Right renal cortex interstitium (tissue), 3 donors: Measurements from ENCODE around the gene SHTN1. TPM values are rescaled to one million over a fixed set of nuclear protein-coding genes. Genes with fewer than 3 reads are reported as not detected.
A peak's percentile ranks its signal among the peaks of the same experiment; 100 is the strongest.

ENCODE experiments used
- DNase-seq, 3 donors: peaks; one replicate each; pipeline ENCODE4 v3.0.0-alpha.2; 2013; ENCODE audit warnings: low read depth in 3 of 3, low spot score in 2 of 3
- polyA plus RNA-seq, 3 donors: library from polyadenylated mRNA; unstranded; fragments of 120-200 nt; gene quantifications; one replicate each; pipeline ENCODE4 v1.2.1, GENCODE V29; 2013; ENCODE audit not compliant: insufficient read length in 3 of 3

SHTN1 gene
- polyA plus RNA-seq, 3 donors, result 22.0 to 26.4 (median 23.8) TPM

- no peak for DNase-seq
These were observed 127.6 kb downstream of the SHTN1 start for GRCh38 chr10:116877391-116877790.

DNA sequence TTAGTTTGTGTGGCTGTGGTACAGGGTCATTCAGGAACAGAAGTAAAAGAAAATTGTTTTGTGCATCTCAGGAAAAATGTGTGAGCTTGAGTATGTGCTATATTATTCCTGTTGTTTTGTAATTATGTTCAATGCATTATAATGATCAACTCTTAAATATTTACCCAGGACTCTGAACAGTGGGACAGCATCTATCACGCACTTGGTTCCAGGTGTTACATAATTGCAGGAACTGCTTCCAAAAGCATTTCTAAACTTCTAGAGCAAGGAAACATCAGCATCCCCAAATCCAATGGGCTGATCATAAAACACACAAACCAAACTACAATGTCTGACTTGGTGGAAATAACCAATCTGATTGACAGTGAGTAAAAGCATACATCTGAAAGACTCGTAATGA, 129.1 kb downstream of the SHTN1 start:
- no peak for DNase-seq

DNA sequence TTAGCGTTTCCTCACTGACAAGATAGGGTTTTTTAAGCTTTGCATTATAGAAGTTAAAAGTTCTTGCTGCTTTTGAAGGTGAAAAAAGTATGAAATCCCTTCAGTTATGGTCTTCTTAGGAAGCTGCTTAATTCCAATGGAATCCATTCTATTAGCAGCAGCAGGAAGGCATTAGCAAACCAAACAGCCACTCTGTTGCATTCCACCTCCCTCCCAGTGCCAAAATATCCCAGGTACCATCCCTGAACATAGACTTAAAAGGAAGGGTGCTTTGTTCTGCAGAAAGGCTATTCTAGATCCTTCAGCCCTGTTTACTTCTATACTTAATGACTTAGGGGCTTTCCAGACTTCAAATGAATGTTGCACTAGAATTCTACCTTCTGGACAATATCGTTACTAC, 131.9 kb downstream of the SHTN1 start:
- no peak for DNase-seq

- no peak for DNase-seq
These were observed 134.0 kb downstream of the SHTN1 start for GRCh38 chr10:116870949-116871348.

DNA sequence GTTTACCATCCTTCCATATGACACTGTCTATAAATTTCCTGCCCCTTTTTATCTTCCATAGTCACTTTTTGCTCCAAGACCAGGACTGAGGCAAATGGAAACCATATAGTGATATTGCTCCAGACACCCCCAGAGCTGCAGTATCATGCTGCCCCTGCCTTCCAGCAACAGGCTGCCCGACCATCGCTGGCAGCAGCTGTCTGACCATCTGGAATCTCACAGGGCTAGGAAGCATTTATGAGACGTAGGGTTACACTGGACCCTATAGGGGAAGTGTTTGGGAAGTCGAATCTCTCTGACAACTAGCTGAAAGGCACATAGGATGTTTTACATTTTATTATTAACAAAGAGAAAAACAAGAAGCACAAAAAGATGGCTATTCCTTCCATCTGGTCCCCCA, 136.3 kb downstream of the SHTN1 start:
- DNase-seq, result no peak

DNA sequence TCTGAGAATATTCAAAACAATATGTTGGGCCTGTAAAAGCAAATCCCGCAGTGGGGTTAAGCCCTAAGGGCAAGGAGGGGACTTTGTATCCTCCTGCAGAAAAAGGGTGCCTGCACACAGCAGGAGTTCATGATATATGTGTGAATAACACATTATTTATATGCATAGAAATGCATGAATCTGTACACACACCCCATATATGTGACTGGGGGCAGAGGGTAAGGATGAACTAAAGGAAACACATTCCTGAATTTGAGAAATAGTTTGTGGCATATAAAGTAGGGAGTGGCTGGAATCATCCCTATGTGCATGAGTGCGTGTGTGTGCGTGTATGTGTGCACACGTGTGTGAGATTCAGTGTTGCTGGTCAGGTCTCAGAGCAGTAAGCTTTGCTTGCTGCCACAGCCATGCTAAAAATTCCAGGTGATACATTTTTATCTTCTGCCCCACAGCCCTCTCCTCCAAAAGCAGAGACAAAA, 136.8 kb downstream of the SHTN1 start:
- DNase-seq, result no peak

DNA sequence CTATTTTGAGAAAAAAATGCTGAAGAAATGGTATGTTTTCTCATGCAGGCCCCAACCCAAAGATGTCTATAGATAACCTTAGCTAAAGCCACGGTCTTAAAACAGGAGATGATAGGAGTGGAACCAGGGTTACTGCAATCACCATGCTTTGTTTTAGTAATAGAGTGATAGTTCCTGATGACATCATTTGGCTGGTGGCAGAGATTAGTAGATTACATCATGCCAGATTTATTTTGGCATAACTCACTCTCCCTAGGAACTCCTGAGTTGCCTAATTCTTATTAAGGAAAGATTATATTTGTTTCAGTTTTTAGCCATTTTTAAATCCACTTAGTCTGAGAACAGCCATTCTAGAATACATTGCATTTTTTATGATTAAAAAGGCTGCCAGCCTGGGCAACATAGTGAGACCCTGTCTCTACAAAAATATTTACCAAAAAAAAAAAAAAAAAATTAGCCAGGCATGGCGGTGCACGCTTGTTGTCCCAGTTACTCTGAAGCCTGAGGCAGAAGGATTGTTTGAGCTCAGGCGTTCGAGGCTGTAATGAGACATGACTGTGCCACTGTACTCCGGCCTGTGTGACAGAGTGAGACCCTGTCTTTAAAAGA, 137.9 kb downstream of the SHTN1 start:
- DNase-seq, result no peak

- no peak for DNase-seq
These were observed 138.9 kb downstream of the SHTN1 start for GRCh38 chr10:116866066-116866465.

DNA sequence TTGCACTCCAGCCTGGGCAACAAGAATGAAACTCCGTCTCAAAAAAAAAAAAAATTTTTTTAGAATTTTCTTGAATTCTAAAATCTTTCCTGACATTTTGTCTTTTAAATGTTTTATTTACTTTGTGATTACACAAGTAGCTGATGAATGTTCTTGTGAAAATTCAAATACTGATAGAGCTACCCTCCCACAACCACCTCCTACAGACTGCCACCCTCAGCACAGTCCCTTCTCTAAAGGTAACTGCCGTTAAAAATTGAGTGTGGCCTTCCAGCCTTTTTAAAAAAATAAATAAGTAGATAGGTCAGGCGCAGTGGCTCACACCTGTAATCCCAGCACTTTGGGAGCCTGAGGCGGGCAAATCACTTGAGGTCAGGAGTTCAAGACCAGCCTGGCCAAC, 140.6 kb downstream of the SHTN1 start:
- no peak for DNase-seq

DNA sequence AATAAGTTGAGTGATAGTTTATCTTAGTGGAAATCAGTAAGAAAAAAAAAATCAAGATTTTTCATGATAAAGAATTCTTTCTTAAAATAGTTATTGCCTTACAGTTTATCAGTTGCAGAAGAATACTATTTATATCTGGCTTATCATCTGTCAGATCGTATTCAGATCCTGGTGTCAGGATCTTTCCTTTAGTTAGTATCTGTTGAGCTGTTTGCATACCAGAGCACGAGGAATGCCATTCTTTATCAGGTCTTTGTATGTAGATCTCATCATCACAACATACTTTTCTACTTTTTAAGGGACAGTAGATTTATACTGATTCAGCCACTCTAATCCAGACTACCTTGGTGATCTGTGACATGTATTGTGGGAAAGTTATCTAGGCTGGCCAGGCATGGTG, 143.2 kb downstream of the SHTN1 start:
- DNase-seq, result no peak

GRCh38 chr10:116857156-116857555, 147.8 kb downstream of the SHTN1 start:
- DNase-seq, result no peak

DNA sequence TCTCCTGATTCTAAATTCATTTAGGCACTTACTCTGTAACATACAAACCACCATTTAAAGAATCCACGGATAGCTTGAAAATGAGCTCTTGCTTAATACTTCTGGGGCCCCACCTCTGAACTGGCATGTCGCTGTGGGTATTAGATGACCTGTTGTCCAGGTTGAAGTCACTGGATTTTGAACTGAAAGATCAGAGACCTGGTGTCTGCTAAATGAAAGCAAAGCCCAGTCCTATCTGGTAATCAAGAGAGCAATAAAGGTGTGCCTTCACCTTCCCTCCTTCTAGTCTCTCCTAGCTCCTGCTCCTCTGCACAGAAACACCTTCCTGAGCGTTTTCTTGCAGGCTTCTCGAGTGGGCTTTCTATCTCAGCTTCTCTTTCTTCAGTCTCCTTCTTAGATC, 151.3 kb downstream of the SHTN1 start:
- no peak for DNase-seq

GRCh38 chr10:116853287-116853686, 151.7 kb downstream of the SHTN1 start:
- no peak for DNase-seq

DNA sequence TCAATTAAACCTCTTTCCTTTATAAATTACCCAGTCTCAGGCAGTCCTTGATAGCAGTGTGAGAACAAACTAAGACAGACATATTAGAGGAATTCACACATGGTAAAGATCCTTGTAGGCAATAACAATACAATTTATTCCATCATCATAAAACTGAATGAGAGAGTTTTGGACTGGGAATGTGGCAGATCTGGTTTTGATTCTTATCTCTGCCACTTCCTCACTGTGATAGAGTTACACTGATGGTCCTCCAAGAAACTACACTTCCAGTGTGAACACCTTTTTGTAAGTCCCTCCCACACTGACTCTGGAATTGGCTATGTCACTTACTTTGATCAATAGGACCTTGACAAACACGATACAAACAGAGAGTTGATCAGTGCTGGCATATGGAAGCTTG, 152.7 kb downstream of the SHTN1 start:
- DNase-seq, result no peak

- DNase-seq, result no peak
These were observed 154.9 kb downstream of the SHTN1 start for GRCh38 chr10:116850058-116850611.

DNA sequence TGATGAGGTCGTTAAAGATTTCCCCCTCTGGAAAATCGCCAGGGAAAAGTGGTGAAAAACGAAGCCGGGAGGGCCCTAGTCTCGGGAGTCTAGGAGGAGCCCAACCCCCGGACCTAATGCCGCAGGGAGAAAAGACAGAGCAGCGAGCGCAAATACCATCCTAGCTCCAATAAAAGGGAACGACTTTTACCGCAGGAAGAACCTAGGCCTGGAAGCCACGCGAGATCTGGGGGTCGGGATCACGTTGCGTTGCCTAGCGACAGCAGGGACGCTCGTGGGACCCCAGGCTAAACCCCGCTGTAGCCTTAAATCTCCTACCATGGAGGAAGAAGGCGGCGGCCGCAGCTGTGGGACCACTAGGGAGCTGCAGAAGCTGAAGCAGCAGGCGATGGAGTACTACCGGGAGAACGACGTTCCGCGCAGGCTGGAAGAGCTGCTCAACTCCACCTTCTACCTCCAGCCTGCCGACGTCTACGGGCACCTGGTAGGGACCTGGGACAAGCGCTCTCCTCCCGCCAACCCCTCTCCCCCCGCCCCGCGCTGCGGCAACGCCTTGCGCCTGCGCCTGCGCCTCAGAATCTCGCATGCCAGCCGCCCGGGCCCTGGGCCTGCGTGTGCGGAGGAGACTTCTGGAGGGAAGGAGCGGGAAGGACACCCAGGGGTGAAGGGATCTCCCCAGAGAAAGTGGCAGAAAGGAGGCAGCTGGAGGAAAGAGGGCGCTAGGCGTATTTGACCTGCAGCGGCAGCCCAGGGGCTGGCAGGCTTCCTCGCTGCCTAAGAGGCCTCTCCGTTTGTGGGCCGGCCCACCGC, 155.5 kb downstream of the SHTN1 start, which contains the start of gene ENO4:
Gene ENO4, plus strand, starts transcription at position 252 of the 810 bp plus-strand sequence. Its CDS starts 68 bp downstream, at position 320.
- peak; percentile 87 to 90 (median 89) for DNase-seq

- DNase-seq, result no peak
These were observed 156.1 kb downstream of the SHTN1 start for GRCh38 chr10:116848944-116849247.

DNA sequence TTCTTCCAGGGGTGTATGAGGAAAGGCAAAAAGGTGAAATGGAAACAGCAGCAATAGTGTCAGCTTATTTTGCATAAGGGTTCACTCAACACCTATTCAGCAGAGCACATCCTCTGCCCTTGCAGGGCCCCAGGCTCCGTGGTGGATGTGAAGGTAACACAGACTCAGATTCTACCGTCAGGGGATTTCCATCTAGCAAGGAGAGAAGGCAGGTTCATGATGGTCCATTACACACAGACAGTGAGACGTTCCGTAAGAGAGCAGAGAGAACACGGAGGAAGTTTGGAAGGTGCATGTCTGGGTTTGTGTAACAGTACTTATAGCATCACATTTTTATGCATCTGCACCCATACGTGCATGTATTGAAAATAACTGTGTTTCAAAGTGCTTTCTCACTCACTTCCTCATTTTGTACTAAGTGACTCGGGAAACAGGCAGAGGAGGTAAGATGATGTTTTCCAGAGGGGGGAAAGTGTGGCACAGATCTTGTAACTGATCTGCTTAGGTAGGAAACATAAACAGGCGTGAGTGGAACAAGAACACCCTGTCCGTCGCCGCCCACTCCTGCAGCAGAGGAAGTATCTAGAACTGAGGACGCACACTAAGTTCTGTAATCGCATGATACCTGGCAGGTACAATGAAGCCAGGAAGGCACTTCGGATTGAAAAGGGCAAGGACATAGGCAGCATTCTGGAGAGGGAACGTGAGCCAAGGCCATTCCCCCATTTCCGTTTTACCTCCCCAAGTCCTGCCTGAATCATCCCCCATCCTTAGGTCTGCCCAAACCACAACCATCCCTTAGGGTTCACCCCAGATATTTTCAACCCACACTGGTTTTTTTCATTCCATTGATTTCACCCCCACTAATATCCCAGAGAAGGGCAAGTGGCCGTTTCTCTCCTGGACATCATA, 156.7 kb downstream of the SHTN1 start:
- DNase-seq, result no peak

GRCh38 chr10:116845823-116846222, 159.2 kb downstream of the SHTN1 start:
- DNase-seq, result no peak

DNA sequence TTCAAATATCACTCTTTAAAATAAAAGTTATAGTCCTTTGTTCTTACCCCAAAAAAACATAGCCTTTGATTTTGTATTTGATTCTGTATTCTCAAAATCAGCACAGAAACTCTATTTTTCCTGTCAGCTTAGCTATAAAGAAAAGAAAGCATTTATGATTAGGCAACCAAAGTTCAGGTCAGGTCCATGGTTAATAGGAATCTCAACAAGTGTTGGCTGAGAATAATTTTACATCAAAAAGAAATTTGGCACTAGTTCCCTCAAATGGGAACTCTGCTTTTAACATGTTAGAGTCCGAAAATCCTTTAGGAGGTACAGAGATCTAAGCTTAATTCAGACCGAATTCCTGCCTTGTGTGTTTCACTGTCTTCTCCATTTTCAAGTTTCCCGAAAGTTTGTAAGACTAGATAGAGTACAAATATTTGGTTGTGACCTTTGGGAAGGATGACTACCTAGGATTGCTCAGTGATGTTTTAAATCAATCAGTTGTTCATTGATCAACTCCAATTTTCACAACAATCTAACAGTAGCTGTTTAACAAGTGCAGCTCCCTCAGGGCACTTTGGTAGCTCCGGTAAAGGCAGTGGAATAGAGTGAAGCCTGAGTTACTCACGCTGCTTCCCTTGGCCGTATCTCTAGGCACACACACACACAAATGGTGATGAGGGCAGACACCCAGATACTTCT, 164.5 kb downstream of the SHTN1 start:
- no peak for DNase-seq
